H9 (cell line): ENCODE results near the gene INO80. TPM values are rescaled to one million over a fixed set of nuclear protein-coding genes. Genes with fewer than 3 reads are reported as not detected.

Experiments
- DNase-seq: peaks from one replicate; pipeline ENCODE4 v3.0.0-alpha.2; 2017
- H2AFZ ChIP-seq: one replicate; pipeline ENCODE4 v1.6.1; 2013; ENCODE audit warnings: mild to moderate bottlenecking, low read length, control low read depth, moderate library complexity
- H2AK5ac ChIP-seq: 2 replicates; pipeline ENCODE4 v1.6.1; 2013; ENCODE audit warnings: low read length, control low read depth, mixed read lengths; ENCODE audit not compliant: insufficient read length
- H2BK120ac ChIP-seq: one replicate; pipeline ENCODE4 v1.6.1; 2013; ENCODE audit warnings: low read depth, mild to moderate bottlenecking, low read length, control low read depth, inconsistent platforms; ENCODE audit not compliant: poor library complexity, severe bottlenecking
- H2BK12ac ChIP-seq: 2 replicates; pipeline ENCODE4 v1.6.1; 2013; ENCODE audit warnings: low read length, control low read depth, mixed read lengths, low read depth; ENCODE audit not compliant: insufficient read length
- H2BK15ac ChIP-seq: 2 replicates; pipeline ENCODE4 v1.6.1; 2013; ENCODE audit warnings: low read depth, low read length, control low read depth
- H2BK20ac ChIP-seq: one replicate; pipeline ENCODE4 v1.6.1; 2013; ENCODE audit warnings: low read depth, mild to moderate bottlenecking, low read length, control low read depth, inconsistent platforms; ENCODE audit not compliant: poor library complexity, severe bottlenecking
- H2BK5ac ChIP-seq: 2 replicates; pipeline ENCODE4 v1.6.1; 2013; ENCODE audit warnings: low read length, control low read depth, mixed read lengths; ENCODE audit not compliant: insufficient read length
- H3K14ac ChIP-seq: 2 replicates; pipeline ENCODE4 v1.6.1; 2013; ENCODE audit warnings: low read length, control low read depth; ENCODE audit not compliant: insufficient read depth
- H3K18ac ChIP-seq: 2 replicates; pipeline ENCODE4 v1.6.1; 2013; ENCODE audit warnings: low read depth, mild to moderate bottlenecking, mixed read lengths, low read length, control low read depth; ENCODE audit not compliant: insufficient read length
- H3K23ac ChIP-seq: 2 replicates; pipeline ENCODE4 v1.6.1; 2013; ENCODE audit warnings: low read length, control low read depth, mixed read lengths, low read depth; ENCODE audit not compliant: insufficient read length
- H3K23me2 ChIP-seq: 2 replicates; pipeline ENCODE4 v1.6.1; 2013; ENCODE audit warnings: low read depth, mild to moderate bottlenecking, mixed read lengths, low read length, control low read depth; ENCODE audit not compliant: insufficient read length, poor library complexity, severe bottlenecking
- H3K27ac ChIP-seq: 2 replicates; pipeline ENCODE4 v1.5.1; 2013; ENCODE audit warnings: low read length, control low read depth, mixed read lengths, low read depth; ENCODE audit not compliant: insufficient read length
- H3K27me3 ChIP-seq: 2 replicates; pipeline ENCODE4 v1.6.1; 2013; ENCODE audit warnings: low read length, control low read depth, inconsistent platforms; ENCODE audit not compliant: insufficient read depth
- H3K4ac ChIP-seq: 2 replicates; pipeline ENCODE4 v1.6.1; 2013; ENCODE audit warnings: low read depth, mild to moderate bottlenecking, control low read depth, inconsistent platforms, low read length, moderate library complexity
- H3K4me1 ChIP-seq: 2 replicates; pipeline ENCODE4 v1.6.1; 2013; ENCODE audit warnings: low read length, control low read depth, inconsistent platforms; ENCODE audit not compliant: insufficient read depth
- H3K4me2 ChIP-seq: 2 replicates; pipeline ENCODE4 v1.6.1; 2013; ENCODE audit warnings: low read length, control low read depth, mixed read lengths; ENCODE audit not compliant: insufficient read length, insufficient read depth
- H3K56ac ChIP-seq: 2 replicates; pipeline ENCODE4 v1.6.1; 2013; ENCODE audit warnings: low read depth, mild to moderate bottlenecking, mixed read lengths, low read length, control low read depth; ENCODE audit not compliant: insufficient read length
- H3K79me1 ChIP-seq: 2 replicates; pipeline ENCODE4 v1.6.1; 2013; ENCODE audit warnings: low read depth, mild to moderate bottlenecking, moderate library complexity, low read length, control low read depth, inconsistent platforms; ENCODE audit not compliant: insufficient read depth, poor library complexity, severe bottlenecking
- H3K79me2 ChIP-seq: 2 replicates; pipeline ENCODE4 v1.6.1; 2013; ENCODE audit warnings: low read length, control low read depth, inconsistent platforms; ENCODE audit not compliant: insufficient read depth
- H3K9ac ChIP-seq: 2 replicates; pipeline ENCODE4 v1.6.1; 2013; ENCODE audit warnings: low read length, control low read depth, mixed read lengths; ENCODE audit not compliant: insufficient read length; ENCODE audit errors: extremely low read depth
- H3K9me3 ChIP-seq: one replicate; pipeline ENCODE4 v1.6.1; 2013; ENCODE audit warnings: low read depth, low read length, inconsistent platforms; ENCODE audit not compliant: control insufficient read depth
- H3T11ph ChIP-seq: one replicate; pipeline ENCODE4 v1.6.1; 2013; ENCODE audit warnings: mild to moderate bottlenecking, low read length, control low read depth, inconsistent platforms
- H4K20me1 ChIP-seq: one replicate; pipeline ENCODE4 v1.6.1; 2013; ENCODE audit not compliant: control insufficient read depth, insufficient read length, insufficient read depth
- H4K5ac ChIP-seq: 2 replicates; pipeline ENCODE4 v1.6.1; 2013; ENCODE audit warnings: low read depth, mild to moderate bottlenecking, mixed read lengths, low read length, control low read depth; ENCODE audit not compliant: insufficient read length
- H4K8ac ChIP-seq: replicated peaks from 2 replicates; pipeline ENCODE4 v1.6.1; 2013; ENCODE audit warnings: low read length, control low read depth, mixed read lengths, low read depth; ENCODE audit not compliant: insufficient read length
- H4K91ac ChIP-seq: 2 replicates; pipeline ENCODE4 v1.6.1; 2013; ENCODE audit warnings: low read depth, mild to moderate bottlenecking, moderate library complexity, mixed read lengths, low read length, control low read depth; ENCODE audit not compliant: insufficient read length
- H3K27ac Mint-ChIP-seq, 3 experiments: 2 replicates in 2 of 3; 3 replicates in 1 of 3; pipeline ENCODE4 v1.8.0; 2020 to 2021; ENCODE audit warnings: mixed read lengths in 3 of 3, mild to moderate bottlenecking in 1 of 3, moderate library complexity in 1 of 3
- H3K27me3 Mint-ChIP-seq: 2 replicates; pipeline ENCODE4 v1.8.0; 2021; ENCODE audit warnings: low read depth, mild to moderate bottlenecking, moderate library complexity, mixed read lengths
- H3K36me3 Mint-ChIP-seq, 3 experiments: 2 replicates in 2 of 3; 3 replicates in 1 of 3; pipeline ENCODE4 v1.8.0; 2020 to 2021; ENCODE audit warnings: low read depth in 3 of 3, mixed read lengths in 3 of 3; ENCODE audit not compliant: insufficient read depth in 1 of 3
- H3K4me1 Mint-ChIP-seq, 2 experiments: 2 replicates each; pipeline ENCODE4 v1.8.0; 2020; ENCODE audit warnings: mixed read lengths in 2 of 2
- H3K4me3 Mint-ChIP-seq, 2 experiments: 2 replicates in 1 of 2; 3 replicates in 1 of 2; pipeline ENCODE4 v1.8.0; 2020 to 2021; ENCODE audit warnings: mild to moderate bottlenecking in 2 of 2, mixed read lengths in 2 of 2, moderate library complexity in 1 of 2
- H3K9me3 Mint-ChIP-seq, 2 experiments: 2 replicates in 1 of 2; 3 replicates in 1 of 2; pipeline ENCODE4 v1.8.0; 2020; ENCODE audit warnings: mild to moderate bottlenecking in 2 of 2, mixed read lengths in 2 of 2, moderate library complexity in 1 of 2
- CTCF ChIP-seq: fragments of 200-600 bp; sonication (generic); conservative IDR thresholded peaks from 3 replicates; pipeline ENCODE4 v1.8.0; 2021; ENCODE audit warnings: antibody characterized with exemption, mild to moderate bottlenecking
- WGBS: extraction: QIAGEN DNeasy Blood & Tissue Kit; methylation state at CpG from one replicate; pipeline ENCODE4 v1.1.7; 2013; ENCODE audit warnings: missing lambda C conversion rate, low lambda C conversion rate, mixed read lengths; ENCODE audit not compliant: insufficient read length; ENCODE audit errors: extremely low coverage; 5-methylcytosine and 5-hydroxymethylcytosine counted together
- total RNA-seq: library from RNA; stranded (reverse); gene quantifications from 2 replicates; pipeline ENCODE4 v1.2.1, GENCODE V29; 2021

Gene INO80
- total RNA-seq, 1 experiment from 2014 or later = 29.2 TPM

- no peak overlapping the region for H4K91ac ChIP-seq
- no peak overlapping the region for H3K4me2 ChIP-seq
- no peak overlapping the region for H2AFZ ChIP-seq
- H3K79me1 ChIP-seq = no peaks in the 10 kb centered on the region
- no CpG with 5 or more reads among the region's 4 CpGs for whole genome bisulfite sequencing
- H3K4me1 ChIP-seq = no peaks in the 10 kb centered on the region
- no peak for DNase-seq
- no peaks in the 10 kb centered on the region for H3K79me2 ChIP-seq
- H3K27me3 ChIP-seq = no peaks in the 10 kb centered on the region
- H3K23ac ChIP-seq = no peak overlapping the region
- no peak overlapping the region for H3K18ac ChIP-seq
- peaks cover 30 to 78% (median 70%) of the 10 kb centered on the region in 3 experiments for H3K36me3 Mint-ChIP-seq
- H4K5ac ChIP-seq = no peak overlapping the region
- H4K20me1 ChIP-seq = no peaks in the 10 kb centered on the region
- H2BK5ac ChIP-seq = no peak overlapping the region
- H2BK15ac ChIP-seq = no peak overlapping the region
- H3K23me2 ChIP-seq = no peaks in the 10 kb centered on the region
- H3K4ac ChIP-seq = no peak overlapping the region
- no peak overlapping the region for H3K9ac ChIP-seq
- peak overlapping the region in 1 of 3 experiments; percentile 42; a peak in 1 of 7 replicates for H3K27ac Mint-ChIP-seq
- no peak overlapping the region for H3K27ac ChIP-seq
- no peak overlapping the region for H2BK120ac ChIP-seq
- no peak overlapping the region for H2BK20ac ChIP-seq
- H3K4me3 Mint-ChIP-seq = no peak overlapping the region
- no peak overlapping the region for H3K56ac ChIP-seq
- H3K4me1 Mint-ChIP-seq = no peaks in the 10 kb centered on the region
- H3K27me3 Mint-ChIP-seq = no peaks in the 10 kb centered on the region
- no peaks in the 10 kb centered on the region for H3K9me3 ChIP-seq
- no peak overlapping the region for H2BK12ac ChIP-seq
- no peak overlapping the region for H2AK5ac ChIP-seq
- no peak overlapping the region for H4K8ac ChIP-seq
- no peak overlapping the region for H3K14ac ChIP-seq
- no peak for TF ChIP-seq CTCF
- no peak overlapping the region for H3T11ph ChIP-seq
- no peaks in the 10 kb centered on the region for H3K9me3 Mint-ChIP-seq
Observed at GRCh38 chr15:40978562-40978961, 137.5 kb downstream of the INO80 start.
